Smooth muscle cell (in vitro differentiated cells): Measurements from ENCODE around the gene LAMC1. TPM values are rescaled to one million over a fixed set of nuclear protein-coding genes. Genes with fewer than 3 reads are reported as not detected.

Source experiments
- DNase-seq: peaks from one replicate; lab custom pipeline; 2025; ENCODE audit not compliant: unreplicated experiment; lab: John Stamatoyannopoulos, UW
- H2AFZ ChIP-seq: fragments of 200-600 bp; sonication (generic); 2 replicates; pipeline ENCODE4 v1.6.0; 2016; ENCODE audit warnings: antibody characterized with exemption, low read depth, mild to moderate bottlenecking
- H3F3A ChIP-seq: fragments of 200-600 bp; sonication (generic); 2 replicates; pipeline ENCODE4 v1.6.0; 2017; ENCODE audit warnings: antibody characterized with exemption, low read depth
- H3K27ac ChIP-seq: fragments of 200-600 bp; sonication (generic); 2 replicates; pipeline ENCODE4 v1.5.1; 2016; ENCODE audit warnings: low read depth, mild to moderate bottlenecking
- H3K27me3 ChIP-seq: fragments of 200-600 bp; sonication (generic); 2 replicates; pipeline ENCODE4 v1.6.1; 2016; ENCODE audit warnings: low read depth, mild to moderate bottlenecking
- H3K36me3 ChIP-seq: fragments of 200-600 bp; sonication (generic); 2 replicates; pipeline ENCODE4 v1.5.1; 2016; ENCODE audit warnings: low read depth
- H3K4me1 ChIP-seq: fragments of 200-600 bp; sonication (generic); 2 replicates; pipeline ENCODE4 v1.5.1; 2016; ENCODE audit warnings: low read depth
- H3K4me2 ChIP-seq: fragments of 200-600 bp; sonication (generic); 2 replicates; pipeline ENCODE4 v1.6.0; 2016; ENCODE audit warnings: mild to moderate bottlenecking
- H3K4me3 ChIP-seq: fragments of 200-600 bp; sonication (generic); 2 replicates; pipeline ENCODE4 v1.5.1; 2016; ENCODE audit warnings: mild to moderate bottlenecking
- H3K79me2 ChIP-seq: fragments of 200-600 bp; sonication (generic); 2 replicates; pipeline ENCODE4 v1.6.0; 2016; ENCODE audit warnings: low read depth, mild to moderate bottlenecking
- H3K9ac ChIP-seq: fragments of 200-600 bp; sonication (generic); 2 replicates; pipeline ENCODE4 v1.6.0; 2016; ENCODE audit warnings: low read depth
- H3K9me3 ChIP-seq: fragments of 200-600 bp; sonication (generic); replicated peaks from 2 replicates; pipeline ENCODE4 v1.5.1; 2016; ENCODE audit warnings: low read depth
- H4K20me1 ChIP-seq: fragments of 200-600 bp; sonication (generic); 2 replicates; pipeline ENCODE4 v1.6.0; 2016; ENCODE audit warnings: low read depth
- CTCF ChIP-seq: fragments of 200-600 bp; sonication (generic); IDR thresholded peaks from 2 replicates; pipeline ENCODE4 v1.5.1; 2017; ENCODE audit warnings: borderline replicate concordance, mild to moderate bottlenecking, antibody characterized with exemption; ENCODE audit not compliant: insufficient read depth, poor library complexity, severe bottlenecking
- WGBS: methylation state at CpG from one replicate; pipeline ENCODE4 v1.1.7; 2016; ENCODE audit warnings: low lambda C conversion rate; 5-methylcytosine and 5-hydroxymethylcytosine counted together
- polyA plus RNA-seq: library from polyadenylated mRNA; unstranded; fragments of >200 nt; fragmentation: Nextera tagmentation; extraction: Ambion mirVana; gene quantifications from 2 replicates; pipeline ENCODE4 v1.2.1, GENCODE V29; 2016
- total RNA-seq: library from RNA; depleted of rRNA; stranded (reverse); fragments of >200 nt; gene quantifications from 2 replicates; pipeline ENCODE4 v1.2.3, GENCODE V29; 2014

Gene LAMC1
- total and polyA plus RNA-seq, 2 experiments from 2014 or later: 64.9 to 137 TPM

- H4K20me1 ChIP-seq: no peaks in the 10 kb centered on the region
- no peaks in the 10 kb centered on the region for H3K4me1 ChIP-seq
- no peak overlapping the region for H2AFZ ChIP-seq
- H3K4me2 ChIP-seq: no peak overlapping the region
- H3F3A ChIP-seq: no peaks in the 10 kb centered on the region
- no peaks in the 10 kb centered on the region for H3K79me2 ChIP-seq
- DNase-seq: no peak
- TF ChIP-seq CTCF: no peak
- H3K27ac ChIP-seq: no peak overlapping the region
- H3K4me3 ChIP-seq: no peak overlapping the region
- H3K9ac ChIP-seq: no peak overlapping the region
- H3K36me3 ChIP-seq: peaks cover 24% of the 10 kb centered on the region
- no peaks in the 10 kb centered on the region for H3K27me3 ChIP-seq
- no peaks in the 10 kb centered on the region for H3K9me3 ChIP-seq
Measured at GRCh38 chr1:183140633-183141032, 117.4 kb downstream of the LAMC1 start.

- Histone ChIP-seq H3K9me3 (no peaks in the 10 kb centered on the region), H3K27ac (no peak overlapping the region), H2AFZ (no peak overlapping the region), H3K9ac (no peak overlapping the region), H3K79me2 (no peaks in the 10 kb centered on the region), H3F3A (no peaks in the 10 kb centered on the region), H3K4me1 (no peaks in the 10 kb centered on the region), H3K27me3 (no peaks in the 10 kb centered on the region), H3K4me3 (no peak overlapping the region), H4K20me1 (no peaks in the 10 kb centered on the region), H3K4me2 (no peak overlapping the region), H3K36me3 (peaks cover 15% of the 10 kb centered on the region)
- DNase-seq: no peak
- TF ChIP-seq CTCF: no peak
- WGBS: 96% methylated on average over 2 of the region's 2 CpGs
Measured at GRCh38 chr1:183142171-183142570, 119.0 kb downstream of the LAMC1 start.

GRCh38 chr1:183143576-183144315 lies 120.5 kb downstream of the LAMC1 start:
- H3K27ac ChIP-seq: no peak overlapping the region
- no peak overlapping the region for H3K4me3 ChIP-seq
- H3K79me2 ChIP-seq: no peaks in the 10 kb centered on the region
- DNase-seq: no peak
- H3K9me3 ChIP-seq: no peaks in the 10 kb centered on the region
- peaks cover under 1% of the 10 kb centered on the region for H3F3A ChIP-seq
- no peak for TF ChIP-seq CTCF
- WGBS: 94% methylated on average over 7 of the region's 7 CpGs
- H4K20me1 ChIP-seq: no peaks in the 10 kb centered on the region
- no peak overlapping the region for H3K4me2 ChIP-seq
- no peak overlapping the region for H3K9ac ChIP-seq
- no peaks in the 10 kb centered on the region for H3K27me3 ChIP-seq
- H2AFZ ChIP-seq: no peak overlapping the region
- peaks cover 3% of the 10 kb centered on the region for H3K4me1 ChIP-seq
- H3K36me3 ChIP-seq: peaks cover 8% of the 10 kb centered on the region

GRCh38 chr1:183144752-183145151 lies 121.5 kb downstream of the LAMC1 start:
- Histone ChIP-seq H3K27me3 (no peaks in the 10 kb centered on the region), H3K4me3 (no peak overlapping the region), H3K27ac (no peak overlapping the region), H3K4me2 (no peak overlapping the region), H4K20me1 (no peaks in the 10 kb centered on the region), H3F3A (peaks cover 3% of the 10 kb centered on the region), H3K4me1 (peaks cover 5% of the 10 kb centered on the region), H3K36me3 (peaks cover 8% of the 10 kb centered on the region), H3K9me3 (no peaks in the 10 kb centered on the region), H3K79me2 (no peaks in the 10 kb centered on the region), H2AFZ (no peak overlapping the region), H3K9ac (no peak overlapping the region)
- no peak for DNase-seq
- 93% methylated on average over 3 of the region's 3 CpGs for WGBS
- no peak for TF ChIP-seq CTCF
